Adrenal gland (tissue), 12 donors: Measurements from ENCODE around the gene RPH3AL. TPM values are rescaled to one million over a fixed set of nuclear protein-coding genes. Genes with fewer than 3 reads are reported as not detected.

Experiments
- DNase-seq, 7 donors: peaks; one replicate each; pipeline ENCODE4 v3.0.0-alpha.2; 2019 to 2020
- H3K27ac ChIP-seq, 5 donors: fragments of 200-600 bp; sonication (generic) in 4 of 5; 1 replicate in 3 of 5; 2 replicates in 2 of 5; pipeline versions ENCODE4 v1.5.1 to v1.8.0; 2016 to 2020; ENCODE audit warnings: mild to moderate bottlenecking in 1 of 5
- H3K27me3 ChIP-seq: fragments of 200-600 bp; 2 replicates; pipeline ENCODE4 v1.8.0; 2021
- H3K36me3 ChIP-seq, 2 donors: fragments of 200-600 bp; replicated peaks in 1 of 2; 1 replicate in 1 of 2; 2 replicates in 1 of 2; pipeline versions ENCODE4 v1.5.1 to v1.8.0; 2018 to 2022
- H3K4me1 ChIP-seq, 2 donors: fragments of 200-600 bp; replicated peaks in 1 of 2; 1 replicate in 1 of 2; 2 replicates in 1 of 2; pipeline versions ENCODE4 v1.5.1 to v1.8.0; 2018 to 2021
- H3K4me3 ChIP-seq, 4 donors: fragments of 200-600 bp; sonication (generic) in 3 of 4; one replicate each; pipeline ENCODE4 v1.5.1; 2016 to 2018
- H3K9me3 ChIP-seq, 3 donors: fragments of 200-600 bp; sonication (generic) in 1 of 3; replicated peaks in 1 of 3; 1 replicate in 2 of 3; 2 replicates in 1 of 3; pipeline versions ENCODE4 v1.5.1 to v1.8.0; 2016 to 2021
- CTCF ChIP-seq, 6 experiments: fragments of 450-650 bp in 4 of 6; fragments of 200-600 bp in 2 of 6; sonication (generic) in 1 of 6; IDR thresholded peaks; 1 replicate in 5 of 6; 2 replicates in 1 of 6; pipeline versions ENCODE4 v1.5.1 to v1.8.0; 2016 to 2021; ENCODE audit warnings: antibody characterized with exemption in 6 of 6, mild to moderate bottlenecking in 2 of 6, moderate library complexity in 1 of 6
- POLR2A ChIP-seq, 2 donors: fragments of 450-650 bp; IDR thresholded peaks; one replicate each; pipeline ENCODE4 v1.6.1; 2017; ENCODE audit warnings: antibody characterized with exemption in 2 of 2, mild to moderate bottlenecking in 2 of 2, moderate library complexity in 1 of 2
- WGBS, 4 donors: extraction: QIAGEN DNeasy Blood & Tissue Kit in 2 of 4; methylation state at CpG; one replicate each; pipeline versions ENCODE4 v1.1.5 to v1.1.7; 2013 to 2017; 5-methylcytosine and 5-hydroxymethylcytosine counted together
- intact Hi-C, 2 donors: fragments of 100-400 bp; cut with DNase I; formaldehyde crosslinking; loops; one replicate each; pipeline versions ENCODE4 v1.14.1 to v1.15.0; 2022 to 2023
- polyA plus RNA-seq, 3 donors: library from polyadenylated mRNA; stranded (reverse); fragments of 200-250 nt in 2 of 3; fragments of 350-450 nt in 1 of 3; fragmentation: Illumina TruSeq in 1 of 3; extraction: RNeasy Lipid Tissue Mini Kit (QIAGEN cat#74804) in 1 of 3; gene quantifications; one replicate each; pipeline ENCODE4 v1.2.3, GENCODE V29; 2013 to 2014
- total RNA-seq, 9 donors: library from RNA; depleted of rRNA in 4 of 9; stranded (reverse); fragments of >200 nt in 4 of 9; fragments of 120-200 nt in 1 of 9; fragmentation: NEBNext Ultra II Directional in 1 of 9; extraction: Animal tissue kit (Norgen Biotek cat#: 25700) in 1 of 9; gene quantifications; one replicate each; pipeline versions ENCODE4 v1.1.0 to v1.2.4, GENCODE V29; 2013 to 2023
- donor health status: healthy with polysubstance abuse.
- donor health status: Bipolar disorder and iron deficiency.
- donor health status: DM: yes; HTN: yes; CAD: no.
- donor health status: DM: no; HTN: no; CAD: no.
- donor health status: DM: no; HTN: no; CAD: no.
- donor health status: DM: yes; HTN: yes; CAD: no.

The RPH3AL gene
- total and polyA plus RNA-seq, 12 donors: 7.7 to 79.2 (median 33.7) TPM

GRCh38 chr17:364766-365165 is 12.2 kb upstream of the RPH3AL start:
- Histone ChIP-seq H3K36me3 (no peaks in the 10 kb centered on the region), H3K4me3 (no peak overlapping the region), H3K4me1 (no peaks in the 10 kb centered on the region), H3K9me3 (no peaks in the 10 kb centered on the region), H3K27me3 (no peaks in the 10 kb centered on the region), H3K27ac (no peak overlapping the region)
- DNase-seq: no peak
- 68 to 92% (median 82%) methylated on average over 9 of the region's 9 CpGs for WGBS, 4 donors
- intact Hi-C loops: no loop called here
- no peak for TF ChIP-seq POLR2A (IDR thresholded peaks at IDR 0.05)
- TF ChIP-seq CTCF (IDR thresholded peaks at IDR 0.05): no peak

GRCh38 chr17:364308-364707 is 11.7 kb upstream of the RPH3AL start:
- H3K4me1 ChIP-seq: no peaks in the 10 kb centered on the region
- no peaks in the 10 kb centered on the region for H3K27me3 ChIP-seq
- TF ChIP-seq POLR2A (IDR thresholded peaks at IDR 0.05): no peak
- no peak for TF ChIP-seq CTCF (IDR thresholded peaks at IDR 0.05)
- no peak overlapping the region for H3K4me3 ChIP-seq
- WGBS, 4 donors: 76 to 87% (median 80%) methylated on average over 7 to 8 of the region's 8 CpGs
- no peak for DNase-seq
- no peaks in the 10 kb centered on the region for H3K36me3 ChIP-seq
- no peaks in the 10 kb centered on the region for H3K9me3 ChIP-seq
- intact Hi-C loops: no loop called here
- H3K27ac ChIP-seq: no peak overlapping the region

GRCh38 chr17:362721-363120 is 10.1 kb upstream of the RPH3AL start:
- intact Hi-C loops: no loop called here
- no peak for DNase-seq
- Histone ChIP-seq H3K9me3 (no peaks in the 10 kb centered on the region), H3K36me3 (no peaks in the 10 kb centered on the region), H3K27me3 (no peaks in the 10 kb centered on the region), H3K4me3 (no peak overlapping the region), H3K4me1 (no peaks in the 10 kb centered on the region), H3K27ac (no peak overlapping the region)
- WGBS, 4 donors: 90 to 95% (median 94%) methylated on average over 11 to 14 of the region's 14 CpGs
- TF ChIP-seq POLR2A (IDR thresholded peaks at IDR 0.05) (no peak), CTCF (IDR thresholded peaks at IDR 0.05) (no peak)

- WGBS, 4 donors: 78 to 85% (median 81%) methylated on average over 16 to 22 of the region's 23 CpGs
- intact Hi-C loops: no loop called here
- no peak for DNase-seq
Measured at GRCh38 chr17:360092-360750, 7.6 kb upstream of the RPH3AL start.

More at GRCh38 chr17:360092-360750, 7.6 kb upstream of the RPH3AL start:
- Histone ChIP-seq H3K36me3 (no peaks in the 10 kb centered on the region), H3K9me3 (no peaks in the 10 kb centered on the region), H3K4me3 (no peak overlapping the region), H3K4me1 (peaks cover 0 to 7% of the 10 kb centered on the region in 2 donors), H3K27me3 (no peaks in the 10 kb centered on the region), H3K27ac (no peak overlapping the region)
- TF ChIP-seq POLR2A (IDR thresholded peaks at IDR 0.05) (no peak), CTCF (IDR thresholded peaks at IDR 0.05) (no peak)
